Measurements from ENCODE around the gene CERS5.

DNA sequence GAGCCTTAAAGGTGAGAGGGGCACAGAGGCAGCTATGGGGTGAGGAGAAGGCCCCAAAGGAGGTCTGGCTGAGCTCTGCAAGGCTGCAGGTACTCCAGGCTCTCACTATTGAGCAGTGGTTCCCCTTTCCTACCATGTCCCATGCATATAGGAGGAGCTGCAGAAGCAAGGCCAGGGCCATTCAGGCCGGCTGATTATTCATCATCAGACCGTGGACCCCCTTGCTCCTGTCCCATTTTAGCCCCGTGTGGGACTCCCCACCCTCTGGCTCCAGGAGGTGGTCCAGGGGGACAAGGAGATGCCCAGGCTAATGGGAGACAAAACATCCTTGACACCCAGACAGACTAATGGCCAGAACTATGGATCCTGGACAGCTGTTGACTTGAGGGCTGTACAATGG is 60.3 kb downstream of the CERS5 start:
- TF ChIP-seq, protein P1, sequence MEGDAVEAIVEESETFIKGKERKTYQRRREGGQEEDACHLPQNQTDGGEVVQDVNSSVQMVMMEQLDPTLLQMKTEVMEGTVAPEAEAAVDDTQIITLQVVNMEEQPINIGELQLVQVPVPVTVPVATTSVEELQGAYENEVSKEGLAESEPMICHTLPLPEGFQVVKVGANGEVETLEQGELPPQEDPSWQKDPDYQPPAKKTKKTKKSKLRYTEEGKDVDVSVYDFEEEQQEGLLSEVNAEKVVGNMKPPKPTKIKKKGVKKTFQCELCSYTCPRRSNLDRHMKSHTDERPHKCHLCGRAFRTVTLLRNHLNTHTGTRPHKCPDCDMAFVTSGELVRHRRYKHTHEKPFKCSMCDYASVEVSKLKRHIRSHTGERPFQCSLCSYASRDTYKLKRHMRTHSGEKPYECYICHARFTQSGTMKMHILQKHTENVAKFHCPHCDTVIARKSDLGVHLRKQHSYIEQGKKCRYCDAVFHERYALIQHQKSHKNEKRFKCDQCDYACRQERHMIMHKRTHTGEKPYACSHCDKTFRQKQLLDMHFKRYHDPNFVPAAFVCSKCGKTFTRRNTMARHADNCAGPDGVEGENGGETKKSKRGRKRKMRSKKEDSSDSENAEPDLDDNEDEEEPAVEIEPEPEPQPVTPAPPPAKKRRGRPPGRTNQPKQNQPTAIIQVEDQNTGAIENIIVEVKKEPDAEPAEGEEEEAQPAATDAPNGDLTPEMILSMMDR (optimal IDR thresholded peaks at IDR 0.05 in 1 of 3, IDR thresholded peaks at IDR 0.05 in 1 of 3, conservative IDR thresholded peaks at IDR 0.05 in 1 of 3; ENCODE audit: extremely low read depth in 1 of 3, insufficient read depth in 2 of 3, low read length in 3 of 3) = no peak
- no peak for TF ChIP-seq EZH2 (IDR thresholded peaks at IDR 0.05; ENCODE audit: low read length)

Data from keratinocyte (primary cell).